HepG2 (cell line): ENCODE measurements around the gene DUS3L. TPM values are rescaled to one million over a fixed set of nuclear protein-coding genes. Genes with fewer than 3 reads are reported as not detected.

ENCODE experiments used
- ATAC-seq: fragments of 200-7000 bp; cut with Tn5 transposase; 3 replicates; pipeline ENCODE4 v1.9.1; 2020; ENCODE audit warnings: mild to moderate bottlenecking, moderate library complexity
- BruUV-seq: library from RNA; stranded (reverse); fragments of 400-500 nt; replicated peaks from 2 replicates; lab custom pipeline; 2021; lab: Mats Ljungman, UMichigan
- CTCF ChIA-PET: fragments of 300-600 bp; formaldehyde crosslinking; extraction: SDS; loops from one replicate; lab custom pipeline; 2021; ENCODE audit warnings: low total read pairs, inconsistent platforms, low intra/inter-chr PET ratio; lab: Yijun Ruan, JAX
- POLR2A ChIA-PET: fragments of 350-600 bp; sonication (Branson Sonifier 250); formaldehyde crosslinking; loops from one replicate; lab custom pipeline; 2020; ENCODE audit warnings: antibody characterized with exemption, inconsistent platforms; lab: Yijun Ruan, JAX
- DNase-seq: peaks from one replicate; pipeline ENCODE4 v3.0.0-alpha.2; 2015; ENCODE audit warnings: low spot score
- FAIRE-seq: peaks from 3 replicates; lab custom pipeline; 2011; peaks lifted over from hg19 to GRCh38; lab: Jason Lieb, UNC
- H2AFZ ChIP-seq: one replicate; pipeline ENCODE4 v1.6.1; 2011; ENCODE audit warnings: low read length, inconsistent platforms
- H3K27ac ChIP-seq: fragments of 300-600 bp; 3 replicates; pipeline ENCODE4 v1.8.0; 2011; ENCODE audit warnings: mixed run types, mild to moderate bottlenecking, mixed read lengths, low read length, inconsistent platforms; ENCODE audit not compliant: insufficient read depth; ENCODE audit errors: extremely low read length
- H3K27me3 ChIP-seq, 2 experiments: fragments of 200-600 bp in 1 of 2; 2 replicates in 1 of 2; 3 replicates in 1 of 2; pipeline versions ENCODE4 v1.6.0 to v1.8.0; 2011; ENCODE audit warnings: low read length in 2 of 2, mild to moderate bottlenecking in 2 of 2, moderate library complexity in 2 of 2, inconsistent platforms in 1 of 2; ENCODE audit not compliant: insufficient read depth in 2 of 2, control insufficient read depth in 1 of 2
- H3K36me3 ChIP-seq, 2 experiments: fragments of 200-600 bp in 1 of 2; replicated peaks in 1 of 2; 2 replicates in 1 of 2; 3 replicates in 1 of 2; pipeline versions ENCODE4 v1.5.1 to v1.8.0; 2011; ENCODE audit warnings: low read length in 2 of 2, inconsistent platforms in 1 of 2; ENCODE audit not compliant: insufficient read depth in 2 of 2, control insufficient read depth in 1 of 2
- H3K4me1 ChIP-seq: 2 replicates; pipeline ENCODE4 v1.5.1; 2012; ENCODE audit warnings: low read length, inconsistent platforms; ENCODE audit not compliant: insufficient read depth
- H3K4me2 ChIP-seq: 2 replicates; pipeline ENCODE4 v1.6.0; 2011; ENCODE audit warnings: low read depth, low read length, inconsistent platforms
- H3K4me3 ChIP-seq, 3 experiments: fragments of 200-600 bp in 1 of 3; sonication (generic), shearing (Covaris generic) in 1 of 3; replicated peaks in 1 of 3; 2 replicates each; pipeline ENCODE4 v1.5.1; 2011 to 2016; ENCODE audit warnings: low read length in 3 of 3, inconsistent platforms in 2 of 3, low read depth in 2 of 3, mild to moderate bottlenecking in 2 of 3, control low read depth in 1 of 3, mixed read lengths in 1 of 3; ENCODE audit not compliant: insufficient read depth in 1 of 3
- H3K79me2 ChIP-seq: one replicate; pipeline ENCODE4 v1.6.1; 2011; ENCODE audit warnings: low read length, inconsistent platforms; ENCODE audit not compliant: insufficient read depth
- H3K9ac ChIP-seq: 2 replicates; pipeline ENCODE4 v1.6.0; 2011; ENCODE audit warnings: mild to moderate bottlenecking, low read depth, low read length, inconsistent platforms; ENCODE audit not compliant: insufficient read depth
- H3K9me3 ChIP-seq: 2 replicates; pipeline ENCODE4 v1.5.1; 2012; ENCODE audit warnings: mild to moderate bottlenecking, low read length
- H4K20me1 ChIP-seq: 2 replicates; pipeline ENCODE4 v1.6.0; 2011; ENCODE audit warnings: inconsistent platforms, mild to moderate bottlenecking, low read length, moderate library complexity; ENCODE audit not compliant: insufficient read depth
- BCLAF1 ChIP-seq: fragments of 450-650 bp; IDR thresholded peaks from 2 replicates; pipeline ENCODE4 v1.6.1; 2017; ENCODE audit warnings: mild to moderate bottlenecking
- BORCS8-MEF2B ChIP-seq: sonication (generic); formaldehyde crosslinking; IDR thresholded peaks from 2 replicates; pipeline ENCODE4 v1.8.0; 2022; ENCODE audit warnings: mild to moderate bottlenecking, missing genetic modification reagents
- HNRNPUL1 ChIP-seq: fragments of 200-400 bp; formaldehyde crosslinking; IDR thresholded peaks from 2 replicates; pipeline ENCODE4 v1.6.1; 2017; ENCODE audit warnings: low read depth, mild to moderate bottlenecking, low read length, moderate library complexity
- MTA1 ChIP-seq: sonication (generic); formaldehyde crosslinking; IDR thresholded peaks from 2 replicates; pipeline ENCODE4 v1.4.0; 2020; ENCODE audit warnings: missing genetic modification reagents, mild to moderate bottlenecking, borderline replicate concordance
- SMC3 ChIP-seq: IDR thresholded peaks from 2 replicates; pipeline ENCODE4 v1.6.1; 2011; ENCODE audit warnings: low read length, improper control_type of control experiment
- TEAD2 ChIP-seq: sonication (generic); formaldehyde crosslinking; IDR thresholded peaks from 2 replicates; pipeline ENCODE4 v1.9.0; 2021; ENCODE audit warnings: missing genetic modification reagents
- ZNF274 ChIP-seq: sonication (generic); formaldehyde crosslinking; IDR thresholded peaks from 2 replicates; pipeline ENCODE4 v1.5.1; 2020; ENCODE audit warnings: mild to moderate bottlenecking, missing genetic modification reagents
- WGBS: methylation state at CpG from one replicate; pipeline ENCODE4 v1.1.6; 2017; ENCODE audit warnings: low lambda C conversion rate; 5-methylcytosine and 5-hydroxymethylcytosine counted together
- in situ Hi-C: cut with HindIII; loops from 2 replicates; pipeline ENCODE4 v1.10.0; 2017; ENCODE audit warnings: low pct_unique_long_range_greater_than_20kb; ENCODE audit not compliant: extremely low pct_ligation_motif_present
- intact Hi-C: fragments of 100-400 bp; cut with micrococcal nuclease; formaldehyde crosslinking; loops from one replicate; pipeline ENCODE4 v1.10.0; 2022; ENCODE audit not compliant: unreplicated experiment
- polyA plus RNA-seq, 8 experiments: library from polyadenylated mRNA; depleted of rRNA in 3 of 8; stranded (reverse) in 7 of 8; unstranded in 1 of 8; fragments of >200 nt; fragmentation: Illumina TruSeq in 4 of 8; extraction: Trizol in 4 of 8; gene quantifications; 2 replicates each; pipeline versions ENCODE4 v1.2.1 to v1.2.3, GENCODE V29; 2011 to 2016; ENCODE audit warnings: low read depth in 4 of 8, missing spikeins in 1 of 8, mixed read lengths in 1 of 8; ENCODE audit not compliant: insufficient read depth in 1 of 8
- total RNA-seq, 5 experiments: library from RNA; depleted of rRNA; stranded (reverse); fragments of >200 nt; fragmentation: Illumina TruSeq; extraction: Trizol; gene quantifications; 2 replicates each; pipeline ENCODE4 v1.2.3, GENCODE V29; 2016; ENCODE audit warnings: low read depth in 1 of 5

Gene DUS3L
- total and polyA plus RNA-seq, 2 of the 13 experiments (the other 11 are each of a cell fraction or from before 2014, with no cell fraction given): 13.3 to 25.1 TPM

- H4K20me1 ChIP-seq: no peaks in the 10 kb centered on the region
- no peaks in the 10 kb centered on the region for H3K36me3 ChIP-seq
- no peak for TF ChIP-seq SMC3
- TF ChIP-seq HNRNPUL1: no peak
- no peak for TF ChIP-seq ZNF274 (CRISPR knock-in tag)
- TF ChIP-seq MTA1 (CRISPR knock-in tag): no peak
- no peak for TF ChIP-seq TEAD2
- TF ChIP-seq BORCS8-MEF2B (CRISPR knock-in tag): no peak
- TF ChIP-seq BCLAF1: no peak
- H3K9me3 ChIP-seq: no peaks in the 10 kb centered on the region
- POLR2A ChIA-PET: no interaction called here
- no peak for FAIRE-seq
- H3K27me3 ChIP-seq: peaks cover 0 to 7% of the 10 kb centered on the region in 2 experiments; a peak in 2 of 5 replicates
- intact Hi-C loops: no loop called here
- no TSS peak for BruUV-seq
- ATAC-seq: no peak
- no peak overlapping the region for H3K4me3 ChIP-seq
- CTCF ChIA-PET: no interaction called here
- in situ Hi-C loops: no loop called here
- H3K27ac ChIP-seq: no peak overlapping the region
- WGBS: 61% methylated on average over 13 of the region's 17 CpGs
- no peak overlapping the region for H3K4me2 ChIP-seq
- no peak overlapping the region for H3K9ac ChIP-seq
- H3K79me2 ChIP-seq: no peaks in the 10 kb centered on the region
- no peak for DNase-seq
- peaks cover 8% of the 10 kb centered on the region; the same call in 1 of the 2 replicates for H3K4me1 ChIP-seq
- no peak overlapping the region for H2AFZ ChIP-seq
Observed at GRCh38 chr19:5778402-5778801, 12.6 kb downstream of the DUS3L start.
